HG03432 (cell line): ENCODE results near the gene TXNL4A.

Source experiments
- ATAC-seq: cut with Tn5 transposase; IDR thresholded peaks from one replicate; pipeline ENCODE4 v1.9.1; 2021; ENCODE audit warnings: mild to moderate bottlenecking, moderate library complexity; ENCODE audit not compliant: unreplicated experiment

The TXNL4A gene

DNA sequence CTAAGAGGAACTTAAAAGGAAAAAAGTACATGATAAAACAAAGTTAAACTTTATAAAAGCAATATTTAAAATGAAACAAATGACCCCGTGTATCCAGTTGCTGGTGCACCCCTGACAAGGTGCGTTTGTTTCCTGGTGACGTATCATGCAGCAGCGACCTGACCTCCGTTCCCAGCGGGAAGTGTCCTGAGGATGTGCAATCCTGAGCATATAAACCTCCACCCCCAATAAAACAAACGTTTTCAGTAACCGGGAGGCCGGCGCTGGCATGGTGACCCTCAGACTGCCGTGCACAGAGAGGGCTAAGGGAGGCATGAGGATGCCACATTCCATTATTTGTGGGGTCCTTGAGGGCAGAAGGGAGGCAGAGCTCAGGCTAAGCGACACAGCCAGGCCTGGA is 51.7 kb downstream of the TXNL4A start:
- no peak for ATAC-seq

DNA sequence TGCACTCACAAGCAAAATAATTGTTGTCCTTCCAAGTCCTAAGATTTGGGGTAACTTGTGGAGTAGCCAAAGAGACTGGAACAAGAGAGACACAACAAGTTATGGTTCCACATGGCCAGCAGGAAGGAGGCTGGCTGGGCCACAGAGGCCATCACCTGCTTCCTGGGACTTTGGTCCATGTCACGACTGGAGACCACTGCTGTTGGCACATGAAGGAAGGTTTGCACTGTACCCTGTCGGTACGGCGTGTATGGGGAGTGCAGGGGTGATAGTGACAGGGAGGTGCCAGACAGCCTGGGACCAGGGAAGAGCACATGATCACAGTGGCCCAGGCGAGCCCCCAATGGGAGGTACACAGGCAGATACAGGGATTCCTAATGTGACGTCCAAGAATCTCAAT is 52.4 kb downstream of the TXNL4A start:
- no peak for ATAC-seq

- no peak for ATAC-seq
These were observed 52.9 kb downstream of the TXNL4A start for GRCh38 chr18:79935499-79935898.

DNA sequence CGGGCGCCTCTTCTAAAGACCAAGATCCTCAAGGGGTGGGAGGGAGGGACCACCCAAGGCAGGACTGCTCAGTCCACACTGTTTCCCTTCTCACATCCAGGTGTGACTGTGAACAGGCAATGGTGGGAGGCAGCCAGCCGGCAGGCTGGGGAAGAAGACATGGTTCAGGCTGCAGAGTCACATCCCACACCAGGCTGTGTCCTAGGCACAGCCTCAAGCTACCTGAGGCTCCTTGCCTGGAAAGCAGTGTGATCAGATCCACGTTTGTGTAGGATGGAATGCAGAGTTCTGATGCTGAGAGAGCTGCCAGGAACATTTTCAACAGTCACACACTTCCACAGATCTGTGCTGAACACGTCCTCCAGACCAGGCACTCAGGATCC is 53.3 kb downstream of the TXNL4A start:
- ATAC-seq, result no peak

DNA sequence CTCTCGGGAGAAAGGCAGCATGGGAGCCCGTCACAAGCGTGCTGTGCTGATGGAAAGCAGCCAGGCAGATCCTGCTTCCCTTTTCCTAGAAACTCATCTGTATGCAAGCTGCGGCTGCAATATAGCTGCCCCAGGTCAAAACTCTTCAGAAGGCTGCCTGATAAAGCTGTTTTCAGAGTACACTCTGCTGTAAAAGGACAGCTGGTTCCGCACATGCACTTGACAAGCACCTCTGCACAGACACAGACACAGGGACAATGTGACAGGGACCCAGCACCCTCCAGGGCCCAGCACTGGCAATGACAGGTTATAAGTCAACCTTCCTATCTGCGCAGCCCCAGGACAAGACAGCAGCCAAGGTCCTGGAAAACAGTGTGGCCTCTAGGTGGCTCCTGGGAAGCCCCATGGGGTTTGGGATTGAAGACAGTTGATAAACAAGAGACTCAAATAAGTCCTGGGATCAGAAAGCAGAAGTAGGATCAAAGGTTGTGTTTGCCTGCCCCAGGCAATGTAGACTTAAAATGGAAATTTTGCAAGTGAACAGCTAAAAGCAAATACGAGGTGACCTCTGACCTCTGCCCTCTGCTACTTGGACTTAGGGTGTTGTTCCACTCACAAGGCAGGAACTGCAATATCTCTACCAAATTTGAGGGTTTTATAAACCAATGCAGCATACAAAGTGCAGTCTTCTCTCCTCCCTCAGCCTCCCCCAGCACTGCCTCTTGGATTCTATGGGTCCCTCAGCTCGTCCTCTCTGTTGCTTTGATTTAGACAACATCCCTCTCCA is 53.9 kb downstream of the TXNL4A start:
- no peak for ATAC-seq

DNA sequence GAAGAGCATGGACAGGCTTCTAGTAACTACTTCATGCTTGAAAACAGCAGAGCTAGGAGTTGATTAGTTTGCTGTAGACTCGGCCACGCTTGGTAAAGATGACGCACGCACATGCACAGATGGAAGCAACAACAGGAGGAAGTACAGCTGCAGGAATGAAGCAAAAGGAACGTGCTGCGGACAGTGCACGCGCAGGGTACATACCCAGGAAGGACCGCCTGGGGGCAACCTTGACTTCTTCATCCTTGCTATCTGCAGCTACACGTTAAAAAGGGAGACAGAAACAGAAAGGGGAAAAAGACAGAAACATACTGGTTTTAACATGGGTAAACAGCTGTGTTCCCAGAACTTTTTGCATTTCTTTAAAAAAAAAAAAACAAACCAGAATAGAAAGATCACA is 54.6 kb downstream of the TXNL4A start:
- ATAC-seq, result no peak

DNA sequence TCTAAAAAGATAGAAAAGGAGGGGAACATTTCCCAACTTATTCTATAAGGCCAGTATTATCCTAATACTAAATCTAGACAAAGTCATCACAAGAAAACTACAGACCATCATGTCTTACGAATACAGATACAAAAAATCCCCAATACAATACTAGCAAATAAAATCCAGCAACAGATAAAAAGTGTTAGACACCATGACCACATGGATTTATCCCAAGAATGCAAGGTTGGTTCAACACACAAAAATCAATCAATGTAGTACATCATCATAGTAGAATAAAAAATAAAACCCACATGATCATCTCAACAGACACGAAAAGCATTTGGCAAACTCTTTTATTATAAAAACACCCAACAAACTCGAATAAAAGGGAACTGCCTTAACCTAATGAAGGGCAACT is 55.5 kb downstream of the TXNL4A start:
- no peak for ATAC-seq

DNA sequence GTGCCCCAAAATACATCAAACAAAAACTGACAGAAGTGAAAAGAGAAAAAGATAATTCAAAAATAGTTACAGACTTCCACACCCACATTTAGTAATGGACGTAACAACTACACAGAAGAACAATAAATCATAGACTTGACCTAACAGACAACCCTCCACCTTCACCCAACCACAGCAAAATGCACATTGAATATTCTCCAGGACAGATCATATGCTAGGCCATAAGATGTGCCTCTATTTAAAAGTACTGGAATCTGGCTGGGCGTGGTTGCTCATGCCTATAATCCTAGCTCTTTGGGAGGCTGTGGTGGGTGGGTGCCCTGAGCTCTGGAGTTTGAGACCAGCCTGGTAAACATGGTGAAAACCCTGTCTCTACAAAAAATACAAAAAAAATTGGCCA is 56.9 kb downstream of the TXNL4A start:
- ATAC-seq, result no peak

GRCh38 chr18:79930020-79930642 is 58.2 kb downstream of the TXNL4A start:
- ATAC-seq, result no peak

DNA sequence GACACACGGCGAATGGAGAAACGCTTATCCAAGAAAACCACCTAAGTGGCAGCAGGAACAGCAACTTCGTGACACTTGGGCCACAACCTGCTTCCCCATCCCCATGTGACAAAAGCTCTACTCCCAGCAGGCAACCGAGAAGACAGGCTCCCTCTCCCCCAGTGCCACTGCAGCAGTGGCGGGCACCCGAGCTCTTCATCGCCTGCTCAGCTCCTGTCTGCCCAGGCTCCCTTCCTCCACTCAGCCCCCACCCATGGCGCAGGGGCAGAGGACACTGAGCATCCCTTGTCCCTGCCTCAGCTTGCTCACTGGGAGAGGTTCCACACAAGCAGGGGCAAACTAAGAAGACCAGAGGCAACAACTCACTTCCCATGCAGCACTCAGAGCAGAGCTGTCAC is 59.8 kb downstream of the TXNL4A start:
- no peak for ATAC-seq

- ATAC-seq, result no peak
These were observed 60.5 kb downstream of the TXNL4A start for GRCh38 chr18:79927607-79928562.

DNA sequence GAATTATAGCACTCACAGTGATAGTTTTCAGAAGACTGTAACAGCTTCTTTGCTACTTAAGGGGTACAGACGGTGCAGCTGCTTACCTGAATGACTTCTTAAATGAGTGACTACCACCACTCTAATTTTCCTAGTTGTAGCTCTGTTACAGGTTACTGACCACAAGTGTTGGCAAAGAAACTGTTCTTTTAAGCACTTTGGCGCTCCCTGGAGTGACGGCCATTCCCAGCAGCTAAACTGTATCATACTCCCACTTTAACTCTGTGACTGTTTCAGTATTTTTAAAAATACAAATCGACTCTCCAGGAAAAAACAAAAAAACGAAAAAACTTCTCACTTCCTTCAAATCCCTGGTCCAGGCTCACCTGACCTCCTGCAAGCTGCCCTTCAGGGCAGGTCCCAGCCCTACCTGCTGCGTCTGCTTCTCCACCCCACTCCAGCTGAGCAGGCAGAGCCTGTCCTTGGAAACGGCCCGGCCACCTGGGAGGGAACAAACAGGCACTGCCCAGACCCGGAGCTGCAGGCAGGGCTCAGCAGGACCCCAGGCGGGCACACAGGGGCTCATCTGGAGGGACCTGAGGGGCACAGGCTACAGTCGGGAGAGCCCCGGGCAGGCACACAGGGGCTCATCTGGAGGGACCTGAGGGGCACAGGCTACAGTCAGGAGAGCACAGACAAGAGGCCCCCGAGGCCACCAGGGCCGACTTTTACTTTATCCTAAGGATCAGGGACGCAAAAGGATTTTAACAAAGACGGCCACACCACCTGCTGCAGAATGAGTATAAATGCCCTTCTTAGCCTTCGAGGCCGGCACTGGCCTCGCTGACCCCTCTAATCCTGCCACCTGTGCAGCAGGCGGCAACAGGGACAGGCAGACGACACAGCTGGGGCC is 61.4 kb downstream of the TXNL4A start:
- no peak for ATAC-seq

DNA sequence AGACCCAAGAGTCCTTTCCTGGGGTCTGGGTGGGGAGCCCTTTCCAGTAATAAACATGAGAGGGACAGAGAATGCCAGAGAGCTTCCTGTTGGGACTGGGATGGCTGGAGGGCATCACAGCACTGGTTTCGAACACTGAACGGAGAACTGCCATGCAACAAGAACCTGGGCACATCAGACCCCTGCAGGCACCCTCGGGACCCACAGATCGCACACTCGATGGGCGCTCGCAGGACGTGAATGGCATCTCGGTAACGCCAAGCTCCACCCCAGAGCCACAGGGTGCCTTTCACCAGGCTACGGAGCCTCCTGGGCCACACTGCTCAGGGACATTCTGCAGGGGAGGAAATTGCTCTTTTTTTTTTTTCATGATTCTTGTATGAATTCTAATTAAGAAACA is 62.1 kb downstream of the TXNL4A start:
- no peak for ATAC-seq

DNA sequence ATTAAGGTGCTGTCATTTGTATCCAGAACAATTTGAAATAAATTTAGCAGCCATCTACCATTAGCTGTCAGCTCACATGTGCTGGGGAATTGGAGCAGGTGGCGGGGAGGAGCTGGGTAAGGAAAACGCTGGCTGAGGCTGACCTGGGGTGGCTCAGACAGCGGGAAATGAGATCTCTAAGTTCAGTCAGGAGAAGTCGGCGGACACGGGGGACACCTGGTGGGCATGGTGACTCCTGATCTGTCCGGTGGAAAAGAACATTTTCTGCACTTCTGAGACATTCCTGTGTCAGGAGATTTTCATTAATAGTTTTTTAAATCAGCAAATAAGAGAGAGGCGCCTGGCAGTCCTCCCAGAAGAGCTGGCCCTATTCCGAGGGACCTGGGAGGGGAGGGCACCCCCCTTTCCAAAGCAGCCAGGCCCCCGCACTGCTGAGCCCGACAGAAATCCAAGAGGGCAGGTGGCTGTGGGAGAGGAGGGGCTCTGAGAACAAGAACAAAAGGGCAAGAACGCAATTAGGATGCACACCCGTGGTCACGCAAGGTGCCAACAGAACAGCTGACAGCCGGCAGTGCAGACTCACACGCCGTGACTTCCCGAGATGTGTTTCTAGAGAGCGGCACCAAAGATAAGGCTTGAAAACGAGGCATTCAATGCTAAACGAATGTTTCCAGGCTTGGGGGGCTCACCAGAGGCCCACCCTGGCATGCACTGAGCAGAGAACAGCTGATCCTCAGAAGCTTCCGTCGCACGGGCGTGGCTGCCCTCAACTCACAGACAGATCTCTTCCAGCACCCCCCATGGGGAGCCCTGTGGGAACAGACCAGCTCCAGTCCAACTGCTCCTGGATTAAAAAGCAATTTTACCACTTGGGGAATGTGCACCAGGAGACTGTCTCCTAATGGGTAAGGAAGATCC is 63.3 kb downstream of the TXNL4A start:
- ATAC-seq, result no peak

DNA sequence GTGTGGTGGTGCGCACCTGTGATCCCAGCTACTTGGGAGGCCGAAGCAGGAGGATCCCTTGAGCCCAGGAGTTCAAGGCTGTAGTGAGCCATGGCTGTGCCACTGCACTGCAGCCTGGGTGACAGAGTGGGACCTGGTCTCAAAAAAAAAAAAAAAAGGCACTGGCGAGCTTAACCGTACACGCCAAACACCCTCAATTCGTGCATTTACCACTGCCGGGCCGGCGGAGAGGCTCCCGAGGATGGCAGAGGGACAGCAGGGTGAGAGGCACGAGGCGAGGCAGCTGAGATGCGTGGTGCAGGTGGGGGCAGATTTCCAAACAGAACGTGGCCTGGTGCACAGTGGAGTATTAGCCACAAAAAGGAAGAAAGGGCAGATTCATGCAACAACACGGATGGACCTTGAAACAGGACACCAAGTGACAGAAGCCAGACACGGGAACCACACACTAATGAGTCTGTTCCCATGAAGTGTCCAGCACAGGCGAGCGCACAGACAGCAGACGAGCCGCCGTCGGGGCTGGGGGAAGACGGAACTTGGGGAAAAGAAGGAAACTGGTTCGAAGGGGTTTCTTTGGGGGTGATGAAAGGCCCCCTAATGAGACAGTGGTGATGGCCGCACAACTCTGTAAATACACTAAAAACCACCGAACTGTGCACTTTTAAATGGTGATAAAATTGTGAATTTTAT is 64.3 kb downstream of the TXNL4A start:
- no peak for ATAC-seq

DNA sequence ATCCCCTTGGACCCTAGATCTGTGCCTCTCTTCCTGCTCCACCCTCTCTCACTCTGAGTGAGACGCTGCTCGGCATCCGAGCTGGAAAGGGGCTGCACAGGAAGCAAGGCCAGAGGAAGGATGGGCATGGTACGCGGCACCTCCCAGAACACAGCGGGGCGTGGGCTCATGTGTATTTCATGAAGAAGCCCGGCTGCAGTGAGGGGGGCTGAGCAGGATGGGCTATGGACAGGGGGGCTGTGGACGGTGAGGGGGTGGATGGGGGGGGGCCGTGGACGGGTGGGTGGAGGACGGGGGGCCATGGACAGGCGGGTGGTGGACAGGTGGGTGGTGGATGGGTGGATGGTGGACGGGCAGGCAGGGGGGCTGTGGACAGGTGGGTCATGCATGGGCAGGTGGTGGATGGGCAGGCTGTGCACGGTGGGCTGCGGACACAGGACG is 65.4 kb downstream of the TXNL4A start:
- no peak for ATAC-seq

- ATAC-seq, result no peak
These were observed 66.1 kb downstream of the TXNL4A start for GRCh38 chr18:79921984-79922965.
